ENCODE data around the gene PSME1.
"Not testable (repeated sequence)": the region's sequence is repeated elsewhere in the genome, so short reads cannot be mapped to it uniquely, and the experiment has no call there.

Gene PSME1

DNA sequence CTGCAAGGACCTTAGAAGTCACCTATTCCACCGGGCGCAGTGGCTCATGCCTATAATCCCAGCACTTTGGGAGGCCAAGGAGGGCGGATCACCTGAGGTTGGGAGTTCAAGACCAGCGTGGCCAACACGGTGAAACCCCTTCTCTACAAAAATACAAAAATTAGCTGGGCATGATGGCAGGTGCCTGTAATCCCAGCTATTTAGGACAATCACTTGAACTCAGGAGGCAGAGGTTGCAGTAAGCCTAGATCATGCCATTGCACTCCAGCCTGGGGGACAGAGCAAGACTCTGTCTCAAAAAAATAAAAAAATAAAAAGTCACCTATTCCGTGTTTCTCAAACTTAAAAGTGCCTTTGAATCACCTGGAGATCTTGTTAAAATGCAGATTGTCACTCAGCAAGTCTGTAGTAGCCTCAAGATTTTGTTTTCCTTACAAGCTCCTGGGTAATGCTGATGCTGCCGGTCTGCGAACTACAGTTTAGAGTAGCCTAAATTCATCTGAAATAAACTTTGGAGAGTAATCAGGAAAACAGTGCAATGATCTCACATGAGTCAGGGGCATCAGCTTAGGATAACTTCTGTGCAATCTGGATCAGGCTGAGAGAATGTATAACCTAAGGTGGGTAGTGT is 30.3 kb upstream of the PSME1 start:
- not testable (repeated sequence) for DNase-seq

DNA sequence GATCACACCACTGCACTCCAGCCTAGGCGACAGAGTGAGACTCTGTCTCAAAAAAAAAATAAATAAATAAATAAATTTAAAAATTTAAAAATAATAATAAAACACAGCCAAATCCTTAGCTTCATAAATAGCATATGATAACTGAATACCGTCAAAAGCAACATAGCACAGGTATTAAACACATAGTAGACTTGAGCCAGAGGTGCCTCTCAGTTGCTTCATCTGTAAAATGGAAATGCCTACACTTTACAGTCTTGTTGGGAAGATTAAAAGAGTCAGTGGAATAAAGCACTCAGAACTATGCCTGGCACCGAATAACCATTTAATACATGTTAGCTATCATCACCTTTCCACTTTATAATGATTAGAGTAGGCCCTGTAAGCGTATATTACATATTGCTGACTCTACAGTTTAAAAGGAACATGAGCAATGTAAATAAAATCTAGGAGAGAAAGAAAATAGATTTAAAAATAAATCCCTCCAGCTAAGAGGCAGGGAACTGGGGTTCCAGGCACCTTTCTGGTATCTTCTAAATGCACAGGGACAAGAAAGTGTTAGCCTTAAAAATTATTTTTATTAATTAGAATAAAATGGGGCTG is 29.2 kb upstream of the PSME1 start:
- DNase-seq, result no peak

- DNase-seq, result no peak
These were observed 27.6 kb upstream of the PSME1 start for GRCh38 chr14:24108336-24108874.

- no peak for DNase-seq
These were observed 25.9 kb upstream of the PSME1 start for GRCh38 chr14:24110060-24110459.

DNA sequence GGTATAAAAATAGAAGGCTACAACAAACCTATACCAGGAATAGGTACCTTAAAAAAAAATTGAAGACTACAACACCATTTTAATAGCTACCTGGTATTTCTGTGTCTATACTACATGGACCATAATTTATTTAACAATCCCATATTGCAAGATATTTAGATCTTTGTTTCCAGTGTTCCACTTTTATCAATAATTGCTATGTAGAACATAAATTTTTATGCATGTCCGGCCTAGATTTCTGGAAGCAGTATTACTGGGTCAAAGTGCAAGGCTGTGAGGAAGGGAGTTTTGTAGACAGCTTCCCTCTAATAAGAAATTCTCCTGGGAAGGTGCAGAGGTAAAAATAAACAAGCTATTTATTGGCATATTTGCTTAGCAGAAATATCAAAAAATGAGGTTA is 25.5 kb upstream of the PSME1 start:
- DNase-seq, result no peak

- DNase-seq, result no peak
These were observed 22.6 kb upstream of the PSME1 start for GRCh38 chr14:24113379-24113800.

- peak; percentile 83 for DNase-seq
These were observed 22.0 kb upstream of the PSME1 start for GRCh38 chr14:24113801-24114531.

DNA sequence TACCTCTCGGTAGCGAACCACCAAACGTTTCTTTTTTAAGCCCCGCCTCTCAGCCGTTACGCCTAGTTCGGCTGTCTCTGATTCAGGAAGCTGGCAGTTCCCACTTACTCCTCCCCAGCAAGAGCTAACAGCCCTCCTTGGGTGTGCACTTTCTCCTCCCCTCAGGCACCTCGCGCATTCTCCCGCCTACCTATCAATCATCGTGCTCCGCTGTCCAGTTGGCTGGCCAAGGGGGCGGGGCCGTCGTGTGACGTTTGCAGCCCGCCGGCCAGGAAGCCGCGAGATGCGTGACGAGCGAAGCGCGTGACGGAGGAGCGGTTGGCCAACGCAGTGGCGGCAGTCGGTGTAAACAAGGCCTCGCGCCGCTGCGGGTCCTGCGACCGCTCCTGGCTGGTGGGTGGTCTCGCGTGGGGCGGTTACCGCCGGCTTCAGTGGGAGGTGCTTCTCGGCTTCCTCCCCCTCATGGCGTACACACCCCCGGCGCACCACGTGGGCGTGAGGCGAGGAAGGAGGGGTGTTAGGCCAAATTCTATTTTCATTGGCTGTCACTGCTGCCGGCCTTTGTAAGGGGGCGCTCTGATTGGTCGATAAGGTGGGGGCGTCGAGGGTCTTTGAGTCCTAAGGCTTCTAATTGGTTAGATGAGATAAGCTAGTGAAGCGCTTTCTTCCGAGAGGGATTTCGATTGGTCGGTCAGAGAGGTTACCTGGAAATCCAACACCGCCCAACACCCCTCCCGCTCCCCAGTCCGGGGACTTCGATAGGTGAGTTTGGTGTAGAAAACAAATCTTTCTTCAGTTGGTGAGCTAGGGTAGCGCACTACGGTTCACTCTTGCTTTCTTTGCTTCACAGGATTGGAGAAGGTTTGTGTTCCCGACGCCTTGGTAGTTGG is 21.2 kb upstream of the PSME1 start, which contains the start of the genes DCAF11 and NRL:
Gene DCAF11 (plus strand): TSS at position 246 of the 890 bp plus-strand sequence. CDS start 818 bp downstream, outside the sequence.
Gene NRL (minus strand): TSS at position 418 of the 890 bp plus-strand sequence. CDS start 32,101 bp downstream, outside the sequence.
- peak; percentile 100 for DNase-seq

GRCh38 chr14:24115422-24116127 is 20.4 kb upstream of the PSME1 start:
- DNase-seq, result no peak

- DNase-seq, result no peak
These were observed 19.7 kb upstream of the PSME1 start for GRCh38 chr14:24116128-24116814.

- DNase-seq, result no peak
These were observed 18.8 kb upstream of the PSME1 start for GRCh38 chr14:24117179-24117578.

DNA sequence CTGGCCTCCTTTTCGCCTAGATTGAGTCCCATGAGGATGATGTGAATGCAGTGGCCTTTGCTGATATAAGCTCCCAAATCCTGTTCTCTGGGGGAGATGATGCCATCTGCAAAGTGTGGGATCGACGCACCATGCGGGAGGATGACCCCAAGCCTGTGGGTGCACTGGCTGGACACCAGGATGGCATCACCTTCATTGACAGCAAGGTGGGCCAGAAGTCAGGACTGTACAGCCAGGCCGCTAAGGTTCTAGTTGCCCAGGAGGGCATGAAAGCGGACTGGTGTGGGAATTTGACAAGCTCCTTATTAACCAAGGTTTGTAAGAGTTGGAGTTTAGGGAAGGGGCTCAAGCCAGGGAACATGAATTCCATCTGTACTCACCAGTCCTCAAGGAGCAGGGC is 16.3 kb upstream of the PSME1 start:
- DNase-seq, result no peak

GRCh38 chr14:24121210-24121609 is 14.8 kb upstream of the PSME1 start:
- DNase-seq, result no peak

GRCh38 chr14:24122416-24122815 is 13.6 kb upstream of the PSME1 start:
- no peak for DNase-seq

- no peak for DNase-seq
These were observed 13.1 kb upstream of the PSME1 start for GRCh38 chr14:24122898-24123297.

- DNase-seq, result peak; percentile 20
These were observed 12.3 kb upstream of the PSME1 start for GRCh38 chr14:24123424-24124417.

- DNase-seq, result no peak
These were observed 9.1 kb upstream of the PSME1 start for GRCh38 chr14:24126939-24127338.

DNA sequence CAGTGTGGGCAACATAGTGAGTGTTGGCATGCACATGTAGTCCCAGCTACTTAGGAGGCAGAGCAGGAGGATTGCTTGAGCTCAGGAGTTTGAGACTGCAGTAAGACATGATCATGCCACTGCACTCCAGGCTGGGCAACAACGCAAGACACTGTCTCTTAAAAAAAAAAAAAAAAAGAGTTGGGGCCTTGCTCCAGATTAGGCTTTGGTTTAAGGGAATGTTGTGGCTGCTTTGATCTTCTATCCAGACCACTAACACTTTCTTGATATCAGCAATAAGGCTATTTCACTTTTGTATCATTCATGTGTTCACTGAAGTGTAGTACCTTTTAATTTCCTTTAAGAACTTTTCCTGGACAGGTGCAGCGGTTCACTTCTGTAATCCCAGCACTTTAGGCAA is 8.3 kb upstream of the PSME1 start:
- no peak for DNase-seq

GRCh38 chr14:24129410-24129998 is 6.5 kb upstream of the PSME1 start:
- DNase-seq, result no peak

DNA sequence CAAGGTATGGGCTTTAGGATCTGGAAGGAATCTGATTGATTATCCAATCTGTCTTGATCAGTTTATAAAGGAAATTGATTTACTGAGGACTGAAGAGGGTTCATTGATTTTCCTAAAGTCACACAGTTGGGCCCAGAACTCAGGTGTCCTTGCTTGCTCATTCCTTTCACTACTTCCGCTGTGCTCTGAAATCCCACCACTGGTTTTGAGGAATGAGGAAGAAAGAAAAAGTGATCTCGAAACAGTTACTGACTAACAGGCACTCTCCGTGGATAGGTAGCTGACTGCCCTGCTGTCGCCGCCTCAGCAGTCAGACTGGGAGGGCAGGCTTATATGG is 5.6 kb upstream of the PSME1 start, which contains the start of gene FITM1:
Gene FITM1 (plus strand): TSS at position 280 of the 337 bp plus-strand sequence. CDS start 905 bp downstream, outside the sequence.
- no peak for DNase-seq

All from CD4-positive, alpha-beta T cell treated with Interleukin-15 for 1 hour (primary cell).